Activated naive CD8-positive, alpha-beta T cell treated with anti-CD3 and anti-CD28 coated beads, Interleukin-2, amount 50 U/mL, for 16 hours (primary cell): ENCODE data around the gene CDSN.
A peak's percentile ranks its signal among the peaks of the same experiment; 100 is the strongest.

Experiments
- DNase-seq: peaks from one replicate; pipeline ENCODE4 v3.0.0-alpha.2; 2020; ENCODE audit warnings: low read depth, low spot score

Gene CDSN

GRCh38 chr6:31145386-31145785, 25.1 kb upstream of the CDSN start:
- DNase-seq: no peak

- DNase-seq: no peak
These were observed 24.7 kb upstream of the CDSN start for GRCh38 chr6:31144970-31145340.

GRCh38 chr6:31144296-31144969, 24.2 kb upstream of the CDSN start:
- DNase-seq: no peak

- DNase-seq: no peak
These were observed 22.9 kb upstream of the CDSN start for GRCh38 chr6:31143148-31143547.

GRCh38 chr6:31142361-31142761, 22.1 kb upstream of the CDSN start:
- DNase-seq: no peak

- DNase-seq: no peak
These were observed 20.4 kb upstream of the CDSN start for GRCh38 chr6:31140643-31141042.

GRCh38 chr6:31139599-31139998, 19.4 kb upstream of the CDSN start:
- no peak for DNase-seq

- DNase-seq: no peak
These were observed 18.7 kb upstream of the CDSN start, which contains the start of gene PSORS1C2 for GRCh38 chr6:31138982-31139381. PSORS1C2 (minus strand) TSS chr6:31139066; CDS start chr6:31139026, 40 bp downstream.

DNA sequence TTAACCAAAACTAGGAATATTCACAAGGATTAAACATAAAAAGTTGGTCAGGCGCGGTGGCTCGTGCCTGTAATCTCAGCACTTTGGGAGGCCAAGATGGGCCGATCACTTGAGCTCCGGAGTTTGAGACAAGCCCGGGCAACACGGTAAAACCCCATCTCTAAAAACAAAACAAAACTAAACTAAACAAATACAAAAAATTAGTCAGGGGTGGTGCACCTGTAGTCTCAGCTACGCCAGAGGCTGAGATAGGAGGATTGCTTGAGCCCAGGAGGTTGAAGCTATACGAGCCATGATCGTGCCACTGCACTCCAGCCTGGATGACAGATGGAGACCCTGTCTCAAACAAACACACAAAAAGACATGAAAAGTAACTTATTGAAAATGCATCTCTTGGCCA, 15.5 kb upstream of the CDSN start:
- no peak for DNase-seq

GRCh38 chr6:31132806-31133205, 12.6 kb upstream of the CDSN start:
- no peak for DNase-seq

DNA sequence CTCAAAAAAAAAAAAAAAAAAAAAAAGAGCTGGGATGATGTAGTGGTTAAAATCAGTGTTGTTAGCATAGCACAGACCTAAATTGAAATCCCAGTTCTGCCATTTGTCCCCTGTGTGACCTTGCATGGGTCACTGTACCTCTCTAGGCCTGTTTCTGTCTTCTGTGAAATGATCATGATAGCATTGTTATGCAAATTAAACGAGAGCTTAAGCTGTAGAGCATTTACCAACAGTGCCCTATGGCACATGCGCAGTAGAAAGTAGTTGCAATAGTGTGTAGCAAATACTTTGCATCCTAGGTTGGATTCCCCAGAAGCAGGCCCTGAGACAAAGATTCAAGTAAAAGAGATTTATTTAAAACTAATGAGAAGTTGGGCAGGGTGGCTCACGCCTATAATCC, 11.3 kb upstream of the CDSN start:
- DNase-seq: no peak

GRCh38 chr6:31130751-31131150, 10.5 kb upstream of the CDSN start:
- DNase-seq: no peak

GRCh38 chr6:31129130-31129529, 8.9 kb upstream of the CDSN start:
- no peak for DNase-seq

- DNase-seq: peak; percentile 53
These were observed 7.9 kb upstream of the CDSN start for GRCh38 chr6:31128093-31128676.

- no peak for DNase-seq
These were observed 6.3 kb upstream of the CDSN start for GRCh38 chr6:31126396-31127175.

- no peak for DNase-seq
These were observed 5.5 kb upstream of the CDSN start for GRCh38 chr6:31125586-31126363.

- no peak for DNase-seq
These were observed 4.9 kb upstream of the CDSN start for GRCh38 chr6:31125162-31125561.

GRCh38 chr6:31122791-31123706, 2.8 kb upstream of the CDSN start:
- DNase-seq: no peak

DNA sequence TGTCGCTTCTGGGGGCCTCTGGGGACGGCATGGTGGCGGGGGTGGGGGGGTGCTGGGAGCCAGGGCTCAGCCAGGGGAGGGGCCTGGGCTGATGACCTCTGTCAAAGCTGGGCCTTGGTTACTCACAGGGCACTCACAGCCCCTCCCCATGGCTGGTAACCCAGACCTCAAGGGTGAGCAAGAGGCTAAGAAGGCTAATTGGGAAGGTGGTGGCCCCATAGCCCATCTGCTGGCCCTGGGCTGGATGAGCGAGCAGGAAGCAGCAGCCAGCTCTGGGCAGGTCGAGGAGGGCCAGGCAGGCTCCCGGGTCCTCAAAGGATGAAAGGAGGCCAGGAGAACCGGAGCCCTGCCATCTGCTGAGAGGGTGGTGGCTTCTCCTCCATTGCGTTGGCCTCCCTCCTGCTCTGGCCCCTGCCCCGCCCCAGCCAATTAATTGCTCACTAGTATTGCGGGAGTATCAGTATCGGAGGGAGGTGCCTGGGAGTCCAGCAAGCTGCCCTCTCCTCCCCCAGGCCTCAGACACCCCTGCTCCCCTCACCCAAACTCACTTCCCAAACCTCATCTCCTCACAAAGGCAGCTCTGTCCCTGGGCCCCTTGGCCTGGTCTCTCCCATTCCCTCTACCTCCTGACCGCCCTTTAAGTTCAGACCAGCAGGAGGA, 1.0 kb upstream of the CDSN start:
- no peak for DNase-seq

GRCh38 chr6:31118178-31118577, 2.1 kb downstream of the CDSN start:
- DNase-seq: no peak
